Bladder microvascular endothelial cell (primary cell): ENCODE measurements around the gene AOX1. TPM values are rescaled to one million over a fixed set of nuclear protein-coding genes. Genes with fewer than 3 reads are reported as not detected.

ENCODE experiments used
- total RNA-seq: library from RNA; depleted of rRNA; stranded (reverse); fragments of >200 nt; gene quantifications from 2 replicates; pipeline ENCODE4 v1.2.3, GENCODE V29; 2014

The AOX1 gene
- 0.97 and 2.7 TPM in 2 replicates for total RNA-seq

DNA sequence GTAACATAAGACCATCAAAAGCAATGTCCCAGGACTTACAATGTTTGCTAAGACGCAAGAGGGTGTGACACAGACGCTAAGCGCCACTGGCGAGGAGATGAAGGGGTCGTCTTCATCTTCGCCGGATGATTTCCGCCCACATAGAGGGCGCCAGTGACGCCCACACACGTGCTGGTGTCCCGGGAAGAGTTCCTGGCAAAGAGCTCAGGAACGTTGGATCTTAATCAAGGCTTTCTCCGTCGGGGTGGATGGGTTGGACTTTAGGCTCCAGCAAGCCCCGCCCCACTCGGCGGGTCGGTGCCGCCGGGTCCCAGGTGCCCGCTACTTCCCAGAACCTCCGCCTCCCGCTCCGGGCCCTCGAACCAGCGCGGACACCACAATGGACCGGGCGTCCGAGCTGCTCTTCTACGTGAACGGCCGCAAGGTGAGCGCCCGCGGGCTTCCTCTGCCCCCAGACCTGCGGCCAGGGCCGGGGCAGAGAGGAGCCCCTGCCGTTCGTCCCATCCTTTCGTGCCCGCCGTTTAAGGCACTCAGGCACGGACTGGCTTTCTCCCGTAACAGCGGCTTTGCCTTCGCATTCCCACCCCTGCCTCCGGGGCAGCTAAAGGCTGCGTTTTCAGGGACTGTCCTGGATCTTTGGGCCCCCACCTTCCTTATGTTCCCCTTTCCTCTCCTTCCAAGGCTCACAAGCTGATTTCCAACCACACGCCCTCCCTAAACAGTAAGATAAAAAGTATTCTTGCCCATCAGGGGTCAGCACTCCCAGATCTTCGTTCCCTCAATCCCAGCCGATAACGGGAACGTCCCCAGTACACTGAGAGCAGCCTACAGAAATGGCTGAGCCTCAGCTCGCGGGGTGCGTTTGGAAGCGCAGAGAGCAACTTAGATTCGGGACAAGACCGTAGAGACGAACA is at the start of gene AOX1:
Gene AOX1, plus strand, starts transcription at position 285 of the 914 bp plus-strand sequence. Its CDS starts 95 bp downstream, at position 380.

Other genes starting within 250 kb of the AOX1 start
- gene KCTD18, start 75.9 kb upstream of the AOX1 start, total RNA-seq = 7.0 and 9.6 TPM in 2 replicates
- gene SGO2, start 59.8 kb upstream of the AOX1 start, total RNA-seq = 5.5 TPM in 2 replicates
- gene BZW1, start 225.9 kb downstream of the AOX1 start, total RNA-seq = 352 and 553 TPM in 2 replicates